ENCODE results near the gene KIF23. TPM values are rescaled to one million over a fixed set of nuclear protein-coding genes. Genes with fewer than 3 reads are reported as not detected.

Gene KIF23
- total RNA-seq, 1 experiment from 2014 or later, result 74.2 TPM

GRCh38 chr15:69388260-69388705 lies 25.9 kb upstream of the KIF23 start:
- no peak overlapping the region for H3K4me3 Mint-ChIP-seq (ENCODE audit: unreplicated experiment)
- no peaks in the 10 kb centered on the region for H3K36me3 Mint-ChIP-seq (ENCODE audit: insufficient read depth, unreplicated experiment)
- intact Hi-C loops (cut with micrococcal nuclease; ENCODE audit: unreplicated experiment), result no loop called here
- Histone ChIP-seq H3K4me3 (ENCODE audit: low read depth, low read length) (no peak overlapping the region), H3K27me3 (replicated peaks; ENCODE audit: control insufficient read depth, insufficient read depth, low read length) (no peaks in the 10 kb centered on the region), H3K4me1 (peaks cover 11% of the 10 kb centered on the region; the same call in 1 of the 2 replicates), H3K36me3 (ENCODE audit: control insufficient read depth, insufficient read depth, low read length) (no peaks in the 10 kb centered on the region), H3K9me3 (no peaks in the 10 kb centered on the region)
- no peaks in the 10 kb centered on the region for H3K9me3 Mint-ChIP-seq (ENCODE audit: unreplicated experiment)
- ChIA-PET POLR2A (no interaction called here), CTCF (no interaction called here)
- no peak for DNase-seq
- H3K27me3 Mint-ChIP-seq (ENCODE audit: insufficient read depth, unreplicated experiment), result no peaks in the 10 kb centered on the region
- H3K4me1 Mint-ChIP-seq (ENCODE audit: low read depth, unreplicated experiment), result peaks cover 14% of the 10 kb centered on the region
- BruUV-seq (replicated peaks), result no TSS peak
- H3K27ac Mint-ChIP-seq (ENCODE audit: unreplicated experiment), result no peak overlapping the region
- no peak for TF ChIP-seq CTCF (IDR thresholded peaks at IDR 0.05; ENCODE audit: insufficient read depth in 1 of 2, low read depth in 1 of 2, low read length in 1 of 2, severe bottlenecking in 1 of 2, unreplicated experiment in 1 of 2)

DNA sequence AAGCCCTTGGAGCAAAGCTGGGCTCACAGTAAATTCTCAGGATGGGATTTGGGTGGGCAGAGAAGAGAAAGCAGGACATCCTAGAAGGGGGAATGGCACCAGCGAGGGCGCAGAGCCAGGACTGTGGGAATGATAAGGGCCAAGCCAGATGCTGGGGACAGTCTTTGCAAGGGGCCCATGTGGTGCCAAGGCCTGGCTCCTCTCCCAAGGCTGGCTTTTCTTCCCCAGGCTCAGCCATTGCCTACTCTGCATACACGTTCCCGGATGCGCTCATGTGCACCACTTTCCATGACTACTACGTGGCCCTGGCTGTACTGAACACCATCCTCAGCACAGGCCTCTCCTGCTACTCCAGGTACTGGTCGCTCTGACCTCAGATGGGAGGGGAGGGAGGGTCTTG lies 24.7 kb upstream of the KIF23 start:
- intact Hi-C loops (cut with micrococcal nuclease; ENCODE audit: unreplicated experiment), result no loop called here
- Mint-ChIP-seq H3K27me3 (ENCODE audit: insufficient read depth, unreplicated experiment) (no peaks in the 10 kb centered on the region), H3K4me3 (ENCODE audit: unreplicated experiment) (no peak overlapping the region), H3K36me3 (ENCODE audit: insufficient read depth, unreplicated experiment) (no peaks in the 10 kb centered on the region), H3K27ac (ENCODE audit: unreplicated experiment) (no peak overlapping the region), H3K9me3 (ENCODE audit: unreplicated experiment) (no peaks in the 10 kb centered on the region), H3K4me1 (ENCODE audit: low read depth, unreplicated experiment) (peaks cover 16% of the 10 kb centered on the region)
- CTCF ChIA-PET, result no interaction called here
- Histone ChIP-seq H3K36me3 (ENCODE audit: control insufficient read depth, insufficient read depth, low read length) (no peaks in the 10 kb centered on the region), H3K4me1 (peaks cover 12% of the 10 kb centered on the region; the same call in 1 of the 2 replicates), H3K4me3 (ENCODE audit: low read depth, low read length) (no peak overlapping the region), H3K9me3 (no peaks in the 10 kb centered on the region), H3K27me3 (replicated peaks; ENCODE audit: control insufficient read depth, insufficient read depth, low read length) (no peaks in the 10 kb centered on the region)
- POLR2A ChIA-PET, result no interaction called here
- no TSS peak for BruUV-seq (replicated peaks)
- no peak for TF ChIP-seq CTCF (IDR thresholded peaks at IDR 0.05; ENCODE audit: insufficient read depth in 1 of 2, low read depth in 1 of 2, low read length in 1 of 2, severe bottlenecking in 1 of 2, unreplicated experiment in 1 of 2)
- DNase-seq, result no peak

- intact Hi-C loops (cut with micrococcal nuclease; ENCODE audit: unreplicated experiment), result loop anchor here (5.0 to 10.0 kb wide), 2 partner anchors 96 to 248 kb away; partner anchors contain the start of gene PAQR5
- peaks cover 20% of the 10 kb centered on the region for H3K4me1 Mint-ChIP-seq (ENCODE audit: low read depth, unreplicated experiment)
- H3K27me3 ChIP-seq (replicated peaks; ENCODE audit: control insufficient read depth, insufficient read depth, low read length), result no peaks in the 10 kb centered on the region
- ChIA-PET POLR2A (no interaction called here), CTCF (interaction anchor here (0.6 kb wide), 1 partner anchor 123 kb away, joined by 10 read pairs; no protein-coding TSS in a partner anchor)
- H3K36me3 ChIP-seq (ENCODE audit: control insufficient read depth, insufficient read depth, low read length), result no peaks in the 10 kb centered on the region
- no peaks in the 10 kb centered on the region for H3K36me3 Mint-ChIP-seq (ENCODE audit: insufficient read depth, unreplicated experiment)
- H3K27ac Mint-ChIP-seq (ENCODE audit: unreplicated experiment), result no peak overlapping the region
- H3K4me3 Mint-ChIP-seq (ENCODE audit: unreplicated experiment), result no peak overlapping the region
- no peak overlapping the region for H3K4me3 ChIP-seq (ENCODE audit: low read depth, low read length)
- no TSS peak for BruUV-seq (replicated peaks)
- H3K4me1 ChIP-seq, result peaks cover 14% of the 10 kb centered on the region; the same call in 1 of the 2 replicates
- no peak for TF ChIP-seq CTCF (IDR thresholded peaks at IDR 0.05; ENCODE audit: insufficient read depth in 1 of 2, low read depth in 1 of 2, low read length in 1 of 2, severe bottlenecking in 1 of 2, unreplicated experiment in 1 of 2)
- H3K9me3 Mint-ChIP-seq (ENCODE audit: unreplicated experiment), result no peaks in the 10 kb centered on the region
- no peaks in the 10 kb centered on the region for H3K9me3 ChIP-seq
- DNase-seq, result no peak
- H3K27me3 Mint-ChIP-seq (ENCODE audit: insufficient read depth, unreplicated experiment), result no peaks in the 10 kb centered on the region
Observed at GRCh38 chr15:69390575-69390974, 23.6 kb upstream of the KIF23 start.

Measured in Caco-2 (cell line).